Measurements from ENCODE around the gene HM13. TPM values are rescaled to one million over a fixed set of nuclear protein-coding genes. Genes with fewer than 3 reads are reported as not detected.

HM13 gene
- total and polyA plus RNA-seq, 2 of the 13 experiments (the other 11 are each of a cell fraction or from before 2014, with no cell fraction given) = 118 to 243 TPM

- WGBS (ENCODE audit: low lambda C conversion rate) = 0% methylated on average over 1 of the region's 1 CpG
- H3K4me2 ChIP-seq (ENCODE audit: low read depth, low read length) = no peak overlapping the region
- no peaks in the 10 kb centered on the region for H3K79me2 ChIP-seq (ENCODE audit: insufficient read depth, low read length)
- H3K4me1 ChIP-seq (ENCODE audit: insufficient read depth, low read length) = no peaks in the 10 kb centered on the region
- peaks cover 6 to 39% of the 10 kb centered on the region in 2 experiments; a peak in 3 of 5 replicates for H3K27me3 ChIP-seq (ENCODE audit: control insufficient read depth in 1 of 2, insufficient read depth in 2 of 2, low read length in 2 of 2)
- ATAC-seq = no peak
- H3K9me3 ChIP-seq (ENCODE audit: low read length) = no peaks in the 10 kb centered on the region
- ChIA-PET CTCF (ENCODE audit: low intra/inter-chr PET ratio, low total read pairs) (no interaction called here), POLR2A (no interaction called here)
- BruUV-seq (replicated peaks) = no TSS peak
- in situ Hi-C loops (cut with HindIII; ENCODE audit: extremely low pct_ligation_motif_present, low pct_unique_long_range_greater_than_20kb) = no loop called here
- no peaks in the 10 kb centered on the region for H3K36me3 ChIP-seq (replicated peaks in 1 of 2; ENCODE audit: control insufficient read depth in 1 of 2, insufficient read depth in 2 of 2, low read length in 2 of 2)
- no peak for DNase-seq (ENCODE audit: low spot score)
- H2AFZ ChIP-seq (ENCODE audit: low read length) = no peak overlapping the region
- no peak for TF ChIP-seq MYNN (CRISPR knock-in tag; IDR thresholded peaks at IDR 0.05; ENCODE audit: low read depth)
- no peak for TF ChIP-seq SAFB2 (CRISPR knock-in tag; IDR thresholded peaks at IDR 0.05; ENCODE audit: borderline replicate concordance, low read depth)
- TF ChIP-seq, protein P1, sequence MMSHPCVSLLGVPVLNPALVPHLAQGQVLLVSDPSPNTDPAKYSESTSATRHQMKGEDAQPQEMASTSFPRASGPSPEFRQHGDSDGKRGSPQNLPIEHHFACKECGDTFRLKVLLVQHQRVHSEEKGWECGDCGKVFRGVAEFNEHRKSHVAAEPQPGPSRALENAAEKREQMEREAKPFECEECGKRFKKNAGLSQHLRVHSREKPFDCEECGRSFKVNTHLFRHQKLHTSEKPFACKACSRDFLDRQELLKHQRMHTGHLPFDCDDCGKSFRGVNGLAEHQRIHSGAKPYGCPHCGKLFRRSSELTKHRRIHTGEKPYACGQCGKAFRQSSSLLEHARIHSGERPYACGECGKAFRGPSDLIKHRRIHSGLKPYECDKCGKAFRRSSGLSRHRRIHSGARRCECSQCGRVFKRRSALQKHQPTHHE (CRISPR knock-in tag; IDR thresholded peaks at IDR 0.05; ENCODE audit: borderline replicate concordance) = no peak
- TF ChIP-seq NFE2L2 (IDR thresholded peaks at IDR 0.05; ENCODE audit: low read length) = no peak
- TF ChIP-seq ZFP37 (CRISPR knock-in tag; IDR thresholded peaks at IDR 0.05; ENCODE audit: borderline replicate concordance) = no peak
- no peak for TF ChIP-seq KAT8 (CRISPR knock-in tag; IDR thresholded peaks at IDR 0.05)
- no peak for TF ChIP-seq TFAP4 (IDR thresholded peaks at IDR 0.05; ENCODE audit: borderline replicate concordance, low read depth)
- TF ChIP-seq SOX6 (IDR thresholded peaks at IDR 0.05) = no peak
- TF ChIP-seq SOX6 (CRISPR knock-in tag; IDR thresholded peaks at IDR 0.05) = no peak
- no peaks in the 10 kb centered on the region for H4K20me1 ChIP-seq (ENCODE audit: insufficient read depth, low read length)
- no peak for FAIRE-seq
- no peak overlapping the region for H3K4me3 ChIP-seq (replicated peaks in 1 of 3; ENCODE audit: insufficient read depth in 1 of 3, low read depth in 2 of 3, low read length in 3 of 3)
- no peak overlapping the region for H3K9ac ChIP-seq (ENCODE audit: insufficient read depth, low read depth, low read length)
- H3K27ac ChIP-seq (ENCODE audit: extremely low read length, insufficient read depth, low read length) = no peak overlapping the region
- intact Hi-C loops (cut with micrococcal nuclease; ENCODE audit: unreplicated experiment) = no loop called here
Observed at GRCh38 chr20:31500527-31500926, 13.7 kb upstream of the HM13 start.

All from HepG2 (cell line).